SK-N-SH treated with all-trans-retinoic acid at 6 μM for 48 hours (cell line): ENCODE results near the gene PPBP.

Experiments
- ATAC-seq: fragments of 200-7000 bp; cut with Tn5 transposase; 3 replicates; pipeline ENCODE4 v1.9.1; 2020; ENCODE audit warnings: mild to moderate bottlenecking, moderate library complexity
- BACH2 ChIP-seq: fragments of 250-450 bp; sonication (Bioruptor Pico); IDR thresholded peaks from 2 replicates; pipeline ENCODE4 v1.9.0; 2021; ENCODE audit warnings: mild to moderate bottlenecking, borderline replicate concordance
- CSDC2 ChIP-seq: fragments of 250-450 bp; sonication (Bioruptor Pico); IDR thresholded peaks from 2 replicates; pipeline ENCODE4 v1.5.0; 2020; ENCODE audit warnings: mild to moderate bottlenecking, moderate library complexity
- ESRRG ChIP-seq: fragments of 250-450 bp; sonication (Bioruptor Pico); IDR thresholded peaks from 2 replicates; pipeline ENCODE4 v1.6.1; 2021; ENCODE audit warnings: mild to moderate bottlenecking
- GLIS3 ChIP-seq: fragments of 250-450 bp; sonication (Bioruptor Pico); IDR thresholded peaks from 2 replicates; pipeline ENCODE4 v1.5.0; 2020; ENCODE audit warnings: mild to moderate bottlenecking, moderate library complexity
- ISL1 ChIP-seq: fragments of 250-450 bp; sonication (Bioruptor Pico); IDR thresholded peaks from 2 replicates; pipeline ENCODE4 v2.1.2; 2022; ENCODE audit warnings: mild to moderate bottlenecking, moderate library complexity
- PPARA ChIP-seq: fragments of 250-450 bp; sonication (Bioruptor Pico); IDR thresholded peaks from 2 replicates; pipeline ENCODE4 v1.5.0; 2020; ENCODE audit warnings: mild to moderate bottlenecking, borderline replicate concordance
- RARB ChIP-seq: fragments of 250-450 bp; sonication (Bioruptor Pico); IDR thresholded peaks from 2 replicates; pipeline ENCODE4 v1.8.0; 2021; ENCODE audit warnings: mild to moderate bottlenecking, moderate library complexity
- SNAI2 ChIP-seq: fragments of 250-450 bp; sonication (Bioruptor Pico); IDR thresholded peaks from 2 replicates; pipeline ENCODE4 v1.5.0; 2020; ENCODE audit warnings: mild to moderate bottlenecking, moderate library complexity
- TCF4 ChIP-seq: fragments of 250-450 bp; sonication (Bioruptor Pico); IDR thresholded peaks from 2 replicates; pipeline ENCODE4 v1.8.0; 2021; ENCODE audit warnings: mild to moderate bottlenecking, moderate library complexity, borderline replicate concordance
- ZC3H10 ChIP-seq: fragments of 250-450 bp; sonication (Bioruptor Pico); IDR thresholded peaks from 2 replicates; pipeline ENCODE4 v1.5.1; 2021; ENCODE audit warnings: mild to moderate bottlenecking, moderate library complexity
- ZFP30 ChIP-seq: fragments of 450-650 bp; formaldehyde crosslinking; IDR thresholded peaks from 2 replicates; pipeline ENCODE4 v1.5.0; 2022; ENCODE audit warnings: mild to moderate bottlenecking, moderate library complexity
- ZNF565 ChIP-seq: fragments of 450-650 bp; formaldehyde crosslinking; conservative IDR thresholded peaks from 2 replicates; pipeline ENCODE4 v1.5.0; 2020; ENCODE audit warnings: low read depth, mild to moderate bottlenecking, moderate library complexity
- ZNF70 ChIP-seq: fragments of 450-650 bp; formaldehyde crosslinking; IDR thresholded peaks from 2 replicates; pipeline ENCODE4 v1.5.0; 2020; ENCODE audit warnings: mild to moderate bottlenecking, moderate library complexity
- ZNF8 ChIP-seq: fragments of 450-650 bp; formaldehyde crosslinking; IDR thresholded peaks from 2 replicates; pipeline ENCODE4 v1.5.0; 2020; ENCODE audit warnings: mild to moderate bottlenecking, moderate library complexity
- TF ChIP-seq, protein P1 (sequence below): fragments of 250-450 bp; sonication (Bioruptor Pico); IDR thresholded peaks from 2 replicates; pipeline ENCODE4 v1.8.0; 2021; ENCODE audit warnings: low read depth, mild to moderate bottlenecking, moderate library complexity, borderline replicate concordance
- TF ChIP-seq, protein P2 (sequence below): fragments of 250-450 bp; sonication (Bioruptor Pico); IDR thresholded peaks from 2 replicates; pipeline ENCODE4 v1.8.0; 2020; ENCODE audit warnings: mild to moderate bottlenecking, moderate library complexity, borderline replicate concordance
- TF ChIP-seq, protein P3 (sequence below): fragments of 250-450 bp; sonication (Bioruptor Pico); IDR thresholded peaks from 2 replicates; pipeline ENCODE4 v1.5.0; 2020; ENCODE audit warnings: mild to moderate bottlenecking, moderate library complexity
- TF ChIP-seq, protein P4 (sequence below): fragments of 250-450 bp; sonication (Bioruptor Pico); IDR thresholded peaks from 2 replicates; pipeline ENCODE4 v1.5.1; 2020; ENCODE audit warnings: low read depth, mild to moderate bottlenecking, moderate library complexity

Gene PPBP

DNA sequence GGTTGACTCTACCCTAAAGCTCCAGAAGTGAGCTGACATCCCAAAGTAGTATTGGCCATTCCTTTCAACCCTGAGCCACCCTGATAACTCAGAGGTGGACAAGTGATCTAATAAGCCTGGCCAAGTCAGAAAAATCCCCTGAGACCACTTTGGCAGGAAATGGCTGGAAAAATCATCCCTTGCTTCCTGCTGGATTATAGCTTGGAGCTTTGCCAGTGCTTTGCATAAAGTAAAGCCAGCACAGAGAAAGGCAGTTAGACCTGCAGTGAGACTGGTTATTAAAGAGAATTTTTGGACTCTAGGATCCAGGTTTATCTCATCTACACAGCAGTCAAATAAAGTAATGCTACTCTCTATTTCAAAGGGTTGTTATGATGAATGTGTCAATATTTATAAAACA lies 44.1 kb upstream of the PPBP start:
- no peak for ATAC-seq

DNA sequence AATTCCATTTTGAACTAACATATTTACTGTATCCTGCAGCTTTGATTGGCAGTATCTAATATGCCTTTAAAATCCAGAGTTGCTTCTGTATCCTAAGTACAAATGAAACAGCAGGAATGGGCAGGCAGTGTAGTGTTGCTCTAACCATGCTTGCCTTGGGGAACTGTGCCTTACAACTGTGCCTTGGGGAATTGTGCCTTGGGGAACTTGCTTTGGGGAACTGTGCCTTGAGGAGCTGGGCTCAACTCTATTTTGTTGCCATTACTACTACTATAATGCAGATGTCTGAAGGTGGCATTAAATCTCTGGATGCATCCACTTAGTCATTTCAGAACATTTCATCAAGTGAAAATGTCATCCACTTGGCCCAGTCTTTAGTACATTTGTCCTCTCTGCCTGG lies 43.6 kb upstream of the PPBP start:
- TF ChIP-seq CSDC2 (CRISPR knock-in tag) (no peak), ZC3H10 (CRISPR knock-in tag) (no peak)
- ATAC-seq = no peak

More for the DNA sequence above, 44.1 kb upstream of the PPBP start:
- TF ChIP-seq ZC3H10 (CRISPR knock-in tag) (no peak), BACH2 (CRISPR knock-in tag) (no peak)
- TF ChIP-seq, protein P1, sequence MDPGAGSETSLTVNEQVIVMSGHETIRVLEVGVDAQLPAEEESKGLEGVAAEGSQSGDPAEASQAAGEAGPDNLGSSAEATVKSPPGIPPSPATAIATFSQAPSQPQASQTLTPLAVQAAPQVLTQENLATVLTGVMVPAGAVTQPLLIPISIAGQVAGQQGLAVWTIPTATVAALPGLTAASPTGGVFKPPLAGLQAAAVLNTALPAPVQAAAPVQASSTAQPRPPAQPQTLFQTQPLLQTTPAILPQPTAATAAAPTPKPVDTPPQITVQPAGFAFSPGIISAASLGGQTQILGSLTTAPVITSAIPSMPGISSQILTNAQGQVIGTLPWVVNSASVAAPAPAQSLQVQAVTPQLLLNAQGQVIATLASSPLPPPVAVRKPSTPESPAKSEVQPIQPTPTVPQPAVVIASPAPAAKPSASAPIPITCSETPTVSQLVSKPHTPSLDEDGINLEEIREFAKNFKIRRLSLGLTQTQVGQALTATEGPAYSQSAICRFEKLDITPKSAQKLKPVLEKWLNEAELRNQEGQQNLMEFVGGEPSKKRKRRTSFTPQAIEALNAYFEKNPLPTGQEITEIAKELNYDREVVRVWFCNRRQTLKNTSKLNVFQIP = no peak

DNA sequence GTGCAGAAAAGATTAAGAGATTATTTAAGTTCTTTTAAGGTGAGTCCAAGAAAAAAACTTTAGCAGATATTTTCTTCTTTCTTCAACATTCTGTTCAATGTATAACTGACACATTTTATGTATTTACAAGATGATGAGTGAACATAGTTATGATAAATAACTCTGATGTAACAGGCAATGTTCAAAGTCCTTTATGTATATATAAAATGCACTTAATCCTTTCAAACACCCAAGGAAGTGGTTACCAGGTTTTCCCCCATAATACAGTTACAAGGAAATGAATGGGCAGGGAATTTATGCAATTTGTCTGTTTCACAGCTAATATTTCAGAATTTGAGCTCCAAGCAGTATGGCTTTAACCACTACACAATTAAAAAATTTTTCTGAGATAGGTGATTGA lies 42.3 kb upstream of the PPBP start:
- TF ChIP-seq GLIS3 (CRISPR knock-in tag) (no peak), ISL1 (CRISPR knock-in tag) (no peak), RARB (CRISPR knock-in tag) (no peak), SNAI2 (CRISPR knock-in tag) (no peak), BACH2 (CRISPR knock-in tag) (no peak), CSDC2 (CRISPR knock-in tag) (no peak), ZNF565 (CRISPR knock-in tag) (no peak), PPARA (CRISPR knock-in tag) (no peak), ZNF70 (CRISPR knock-in tag) (no peak), TCF4 (CRISPR knock-in tag) (no peak), ESRRG (CRISPR knock-in tag) (no peak), ZFP30 (CRISPR knock-in tag) (no peak)
- TF ChIP-seq, protein P2, sequence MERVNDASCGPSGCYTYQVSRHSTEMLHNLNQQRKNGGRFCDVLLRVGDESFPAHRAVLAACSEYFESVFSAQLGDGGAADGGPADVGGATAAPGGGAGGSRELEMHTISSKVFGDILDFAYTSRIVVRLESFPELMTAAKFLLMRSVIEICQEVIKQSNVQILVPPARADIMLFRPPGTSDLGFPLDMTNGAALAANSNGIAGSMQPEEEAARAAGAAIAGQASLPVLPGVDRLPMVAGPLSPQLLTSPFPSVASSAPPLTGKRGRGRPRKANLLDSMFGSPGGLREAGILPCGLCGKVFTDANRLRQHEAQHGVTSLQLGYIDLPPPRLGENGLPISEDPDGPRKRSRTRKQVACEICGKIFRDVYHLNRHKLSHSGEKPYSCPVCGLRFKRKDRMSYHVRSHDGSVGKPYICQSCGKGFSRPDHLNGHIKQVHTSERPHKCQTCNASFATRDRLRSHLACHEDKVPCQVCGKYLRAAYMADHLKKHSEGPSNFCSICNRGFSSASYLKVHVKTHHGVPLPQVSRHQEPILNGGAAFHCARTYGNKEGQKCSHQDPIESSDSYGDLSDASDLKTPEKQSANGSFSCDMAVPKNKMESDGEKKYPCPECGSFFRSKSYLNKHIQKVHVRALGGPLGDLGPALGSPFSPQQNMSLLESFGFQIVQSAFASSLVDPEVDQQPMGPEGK = no peak
- TF ChIP-seq, protein P3, sequence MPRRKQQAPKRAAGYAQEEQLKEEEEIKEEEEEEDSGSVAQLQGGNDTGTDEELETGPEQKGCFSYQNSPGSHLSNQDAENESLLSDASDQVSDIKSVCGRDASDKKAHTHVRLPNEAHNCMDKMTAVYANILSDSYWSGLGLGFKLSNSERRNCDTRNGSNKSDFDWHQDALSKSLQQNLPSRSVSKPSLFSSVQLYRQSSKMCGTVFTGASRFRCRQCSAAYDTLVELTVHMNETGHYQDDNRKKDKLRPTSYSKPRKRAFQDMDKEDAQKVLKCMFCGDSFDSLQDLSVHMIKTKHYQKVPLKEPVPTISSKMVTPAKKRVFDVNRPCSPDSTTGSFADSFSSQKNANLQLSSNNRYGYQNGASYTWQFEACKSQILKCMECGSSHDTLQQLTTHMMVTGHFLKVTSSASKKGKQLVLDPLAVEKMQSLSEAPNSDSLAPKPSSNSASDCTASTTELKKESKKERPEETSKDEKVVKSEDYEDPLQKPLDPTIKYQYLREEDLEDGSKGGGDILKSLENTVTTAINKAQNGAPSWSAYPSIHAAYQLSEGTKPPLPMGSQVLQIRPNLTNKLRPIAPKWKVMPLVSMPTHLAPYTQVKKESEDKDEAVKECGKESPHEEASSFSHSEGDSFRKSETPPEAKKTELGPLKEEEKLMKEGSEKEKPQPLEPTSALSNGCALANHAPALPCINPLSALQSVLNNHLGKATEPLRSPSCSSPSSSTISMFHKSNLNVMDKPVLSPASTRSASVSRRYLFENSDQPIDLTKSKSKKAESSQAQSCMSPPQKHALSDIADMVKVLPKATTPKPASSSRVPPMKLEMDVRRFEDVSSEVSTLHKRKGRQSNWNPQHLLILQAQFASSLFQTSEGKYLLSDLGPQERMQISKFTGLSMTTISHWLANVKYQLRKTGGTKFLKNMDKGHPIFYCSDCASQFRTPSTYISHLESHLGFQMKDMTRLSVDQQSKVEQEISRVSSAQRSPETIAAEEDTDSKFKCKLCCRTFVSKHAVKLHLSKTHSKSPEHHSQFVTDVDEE (CRISPR knock-in tag) = no peak
- TF ChIP-seq, protein P1 = no peak
- TF ChIP-seq, protein P4, sequence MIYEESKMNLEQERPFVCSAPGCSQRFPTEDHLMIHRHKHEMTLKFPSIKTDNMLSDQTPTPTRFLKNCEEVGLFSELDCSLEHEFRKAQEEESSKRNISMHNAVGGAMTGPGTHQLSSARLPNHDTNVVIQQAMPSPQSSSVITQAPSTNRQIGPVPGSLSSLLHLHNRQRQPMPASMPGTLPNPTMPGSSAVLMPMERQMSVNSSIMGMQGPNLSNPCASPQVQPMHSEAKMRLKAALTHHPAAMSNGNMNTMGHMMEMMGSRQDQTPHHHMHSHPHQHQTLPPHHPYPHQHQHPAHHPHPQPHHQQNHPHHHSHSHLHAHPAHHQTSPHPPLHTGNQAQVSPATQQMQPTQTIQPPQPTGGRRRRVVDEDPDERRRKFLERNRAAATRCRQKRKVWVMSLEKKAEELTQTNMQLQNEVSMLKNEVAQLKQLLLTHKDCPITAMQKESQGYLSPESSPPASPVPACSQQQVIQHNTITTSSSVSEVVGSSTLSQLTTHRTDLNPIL (CRISPR knock-in tag) = no peak
- no peak for ATAC-seq

DNA sequence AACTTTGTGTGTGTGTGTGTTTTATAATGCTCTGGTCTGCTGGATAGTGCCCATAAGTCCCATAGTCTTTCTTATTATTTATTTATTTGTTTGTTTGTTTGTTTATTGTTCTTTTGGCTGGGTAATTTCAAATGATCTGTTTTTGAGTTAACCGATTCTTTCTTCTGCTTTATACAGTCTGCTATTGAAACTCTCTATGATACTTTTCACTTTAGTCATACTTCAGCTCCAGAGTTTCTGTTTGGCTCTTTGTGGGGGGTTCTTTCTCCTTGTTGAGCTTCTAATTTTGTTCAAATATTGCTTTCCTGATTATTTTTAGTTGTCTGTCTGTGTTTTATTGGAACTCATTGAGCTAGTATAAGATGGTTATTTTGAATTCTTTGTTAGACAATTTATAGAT lies 40.5 kb upstream of the PPBP start:
- ATAC-seq = no peak
- TF ChIP-seq CSDC2 (CRISPR knock-in tag) (no peak), BACH2 (CRISPR knock-in tag) (no peak), ZFP30 (CRISPR knock-in tag) (no peak), ZNF8 (CRISPR knock-in tag) (no peak), ZNF565 (CRISPR knock-in tag) (no peak)
- TF ChIP-seq, protein P1 = no peak
